ENCODE measurements around the gene UBAC1. TPM values are rescaled to one million over a fixed set of nuclear protein-coding genes. Genes with fewer than 3 reads are reported as not detected.

The UBAC1 gene
- total and polyA plus RNA-seq, 4 donors: 24.1 to 49.9 (median 37.5) TPM

GRCh38 chr9:135990468-135991429 lies 29.6 kb upstream of the UBAC1 start:
- Histone ChIP-seq H3K27ac (ENCODE audit: low read depth in 1 of 2, low read length in 2 of 2) (no peak overlapping the region), H3K9me3 (ENCODE audit: control insufficient read depth, low read length) (no peaks in the 10 kb centered on the region), H3K4me1 (ENCODE audit: control insufficient read depth in 1 of 2, insufficient read depth in 2 of 2, low read length in 2 of 2) (no peaks in the 10 kb centered on the region), H3K4me3 (ENCODE audit: low read length in 2 of 2) (no peak overlapping the region), H3K36me3 (ENCODE audit: control insufficient read depth in 1 of 2, insufficient read depth in 2 of 2, low read length in 1 of 2) (no peaks in the 10 kb centered on the region), H3K27me3 (ENCODE audit: control insufficient read depth in 1 of 2, insufficient read depth in 2 of 2, low read length in 1 of 2) (no peaks in the 10 kb centered on the region)
- 32 to 35% methylated on average over 19 to 21 of the region's 21 CpGs for WGBS, 2 donors
- intact Hi-C loops (cut with DNase I): no loop called here
- DNase-seq (peak in 1 of 2 donors; percentile 86), ATAC-seq (ENCODE audit: low FRiP score) (peak; percentile 44)

GRCh38 chr9:135989722-135990467 lies 28.7 kb upstream of the UBAC1 start:
- ATAC-seq (ENCODE audit: low FRiP score): no peak
- no peaks in the 10 kb centered on the region for H3K4me1 ChIP-seq (ENCODE audit: control insufficient read depth in 1 of 2, insufficient read depth in 2 of 2, low read length in 2 of 2)
- H3K9me3 ChIP-seq (ENCODE audit: control insufficient read depth, low read length): no peaks in the 10 kb centered on the region
- H3K27ac ChIP-seq (ENCODE audit: low read depth in 1 of 2, low read length in 2 of 2): no peak overlapping the region
- DNase-seq: peak in 1 of 2 donors; percentile 66
- no peak overlapping the region for H3K4me3 ChIP-seq (ENCODE audit: low read length in 2 of 2)
- no peaks in the 10 kb centered on the region for H3K27me3 ChIP-seq (ENCODE audit: control insufficient read depth in 1 of 2, insufficient read depth in 2 of 2, low read length in 1 of 2)
- intact Hi-C loops (cut with DNase I): no loop called here
- WGBS, 2 donors: 24 to 26% methylated on average over 32 to 36 of the region's 36 CpGs
- no peaks in the 10 kb centered on the region for H3K36me3 ChIP-seq (ENCODE audit: control insufficient read depth in 1 of 2, insufficient read depth in 2 of 2, low read length in 1 of 2)

DNA sequence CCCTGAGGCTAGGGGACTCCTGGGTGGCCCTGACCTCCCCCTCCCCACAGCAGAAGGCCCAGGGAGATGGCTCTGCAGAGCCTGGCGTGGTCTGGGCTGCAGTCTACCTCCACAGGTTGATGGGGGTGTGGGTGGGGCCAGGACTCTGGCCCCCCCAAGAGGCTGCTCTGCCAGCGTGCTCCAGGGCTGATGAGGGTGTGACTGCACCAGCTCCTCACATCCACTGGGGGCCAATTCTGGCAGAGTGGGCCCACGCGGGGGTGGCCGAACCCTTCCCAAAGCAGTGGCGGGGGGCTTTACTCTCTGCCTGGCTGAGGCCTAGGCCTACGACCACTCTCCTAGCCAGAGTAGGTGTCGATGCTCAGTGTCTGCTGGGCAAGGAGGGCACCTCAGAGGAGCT lies 28.0 kb upstream of the UBAC1 start:
- no peak overlapping the region for H3K27ac ChIP-seq (ENCODE audit: low read depth in 1 of 2, low read length in 2 of 2)
- 89 to 95% methylated on average over 8 of the region's 8 CpGs for WGBS, 2 donors
- H3K36me3 ChIP-seq (ENCODE audit: control insufficient read depth in 1 of 2, insufficient read depth in 2 of 2, low read length in 1 of 2): no peaks in the 10 kb centered on the region
- no peak for ATAC-seq (ENCODE audit: low FRiP score)
- H3K9me3 ChIP-seq (ENCODE audit: control insufficient read depth, low read length): no peaks in the 10 kb centered on the region
- no peaks in the 10 kb centered on the region for H3K4me1 ChIP-seq (ENCODE audit: control insufficient read depth in 1 of 2, insufficient read depth in 2 of 2, low read length in 2 of 2)
- no peak overlapping the region for H3K4me3 ChIP-seq (ENCODE audit: low read length in 2 of 2)
- intact Hi-C loops (cut with DNase I): no loop called here
- DNase-seq: no peak
- no peaks in the 10 kb centered on the region for H3K27me3 ChIP-seq (ENCODE audit: control insufficient read depth in 1 of 2, insufficient read depth in 2 of 2, low read length in 1 of 2)

GRCh38 chr9:135988493-135988892 lies 27.3 kb upstream of the UBAC1 start:
- 93 to 94% methylated on average over 17 of the region's 17 CpGs for WGBS, 2 donors
- Histone ChIP-seq H3K27me3 (ENCODE audit: control insufficient read depth in 1 of 2, insufficient read depth in 2 of 2, low read length in 1 of 2) (no peaks in the 10 kb centered on the region), H3K9me3 (ENCODE audit: control insufficient read depth, low read length) (no peaks in the 10 kb centered on the region), H3K27ac (ENCODE audit: low read depth in 1 of 2, low read length in 2 of 2) (no peak overlapping the region), H3K36me3 (ENCODE audit: control insufficient read depth in 1 of 2, insufficient read depth in 2 of 2, low read length in 1 of 2) (no peaks in the 10 kb centered on the region), H3K4me3 (ENCODE audit: low read length in 2 of 2) (no peak overlapping the region), H3K4me1 (ENCODE audit: control insufficient read depth in 1 of 2, insufficient read depth in 2 of 2, low read length in 2 of 2) (no peaks in the 10 kb centered on the region)
- intact Hi-C loops (cut with DNase I): no loop called here
- no peak for ATAC-seq (ENCODE audit: low FRiP score)
- DNase-seq: no peak

- Histone ChIP-seq H3K4me1 (ENCODE audit: control insufficient read depth in 1 of 2, insufficient read depth in 2 of 2, low read length in 2 of 2) (no peaks in the 10 kb centered on the region), H3K27ac (ENCODE audit: low read depth in 1 of 2, low read length in 2 of 2) (no peak overlapping the region), H3K27me3 (ENCODE audit: control insufficient read depth in 1 of 2, insufficient read depth in 2 of 2, low read length in 1 of 2) (no peaks in the 10 kb centered on the region), H3K36me3 (ENCODE audit: control insufficient read depth in 1 of 2, insufficient read depth in 2 of 2, low read length in 1 of 2) (no peaks in the 10 kb centered on the region), H3K4me3 (ENCODE audit: low read length in 2 of 2) (no peak overlapping the region), H3K9me3 (ENCODE audit: control insufficient read depth, low read length) (no peaks in the 10 kb centered on the region)
- intact Hi-C loops (cut with DNase I): no loop called here
- no peak for ATAC-seq (ENCODE audit: low FRiP score)
- no peak for DNase-seq
- WGBS, 2 donors: 94 to 96% methylated on average over 16 of the region's 16 CpGs
These were observed 26.7 kb upstream of the UBAC1 start for GRCh38 chr9:135987838-135988404.

GRCh38 chr9:135986605-135987004 lies 25.4 kb upstream of the UBAC1 start:
- ATAC-seq (ENCODE audit: low FRiP score): no peak
- no peaks in the 10 kb centered on the region for H3K27me3 ChIP-seq (ENCODE audit: control insufficient read depth in 1 of 2, insufficient read depth in 2 of 2, low read length in 1 of 2)
- no peak for DNase-seq
- intact Hi-C loops (cut with DNase I): no loop called here
- no peaks in the 10 kb centered on the region for H3K9me3 ChIP-seq (ENCODE audit: control insufficient read depth, low read length)
- H3K36me3 ChIP-seq (ENCODE audit: control insufficient read depth in 1 of 2, insufficient read depth in 2 of 2, low read length in 1 of 2): no peaks in the 10 kb centered on the region
- H3K4me1 ChIP-seq (ENCODE audit: control insufficient read depth in 1 of 2, insufficient read depth in 2 of 2, low read length in 2 of 2): no peaks in the 10 kb centered on the region
- no peak overlapping the region for H3K27ac ChIP-seq (ENCODE audit: low read depth in 1 of 2, low read length in 2 of 2)
- no peak overlapping the region for H3K4me3 ChIP-seq (ENCODE audit: low read length in 2 of 2)
- 82 to 83% methylated on average over 14 to 15 of the region's 15 CpGs for WGBS, 2 donors

DNA sequence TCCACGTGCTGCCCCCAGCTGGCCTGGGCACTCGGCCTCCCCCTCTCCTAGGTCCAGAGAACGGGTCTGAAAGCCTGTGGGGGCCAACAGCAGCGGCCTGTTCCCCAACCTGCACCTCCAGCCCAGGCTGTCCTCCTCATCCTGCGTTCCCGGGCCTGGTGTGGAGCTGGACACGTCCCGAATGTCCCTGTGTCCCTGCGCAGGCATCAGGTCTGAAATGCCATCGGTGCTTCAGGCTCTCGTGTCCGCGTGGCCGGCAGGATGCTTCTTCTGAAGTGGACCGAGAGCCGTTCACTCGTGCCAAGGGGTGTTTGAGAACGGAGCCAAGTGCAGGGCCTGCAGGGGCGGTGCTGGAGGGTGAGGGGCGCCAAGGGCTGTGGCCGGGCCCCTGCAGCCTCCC lies 24.7 kb upstream of the UBAC1 start:
- Histone ChIP-seq H3K27ac (ENCODE audit: low read depth in 1 of 2, low read length in 2 of 2) (no peak overlapping the region), H3K9me3 (ENCODE audit: control insufficient read depth, low read length) (no peaks in the 10 kb centered on the region), H3K4me3 (ENCODE audit: low read length in 2 of 2) (no peak overlapping the region), H3K27me3 (ENCODE audit: control insufficient read depth in 1 of 2, insufficient read depth in 2 of 2, low read length in 1 of 2) (no peaks in the 10 kb centered on the region), H3K4me1 (ENCODE audit: control insufficient read depth in 1 of 2, insufficient read depth in 2 of 2, low read length in 2 of 2) (no peaks in the 10 kb centered on the region), H3K36me3 (ENCODE audit: control insufficient read depth in 1 of 2, insufficient read depth in 2 of 2, low read length in 1 of 2) (no peaks in the 10 kb centered on the region)
- DNase-seq (no peak), ATAC-seq (ENCODE audit: low FRiP score) (no peak)
- WGBS, 2 donors: 91 to 94% methylated on average over 21 of the region's 21 CpGs
- intact Hi-C loops (cut with DNase I): no loop called here

DNA sequence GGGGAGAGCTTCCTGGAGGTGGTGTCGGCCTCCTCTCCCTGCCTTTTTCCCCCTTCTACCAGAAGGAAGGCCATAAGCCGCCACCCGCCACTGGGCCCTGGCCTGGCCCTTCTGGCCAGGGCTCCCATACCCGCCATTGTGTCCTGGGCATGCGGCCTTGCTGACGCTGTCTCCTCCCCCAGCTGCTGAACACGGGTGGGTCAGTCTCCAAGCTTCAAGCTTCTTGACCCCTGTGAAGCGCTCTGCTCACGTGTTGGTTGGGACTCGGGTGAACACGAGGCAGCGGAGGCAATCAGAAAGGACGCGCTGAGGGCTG lies 24.2 kb upstream of the UBAC1 start:
- DNase-seq: no peak
- Histone ChIP-seq H3K27me3 (ENCODE audit: control insufficient read depth in 1 of 2, insufficient read depth in 2 of 2, low read length in 1 of 2) (no peaks in the 10 kb centered on the region), H3K9me3 (ENCODE audit: control insufficient read depth, low read length) (no peaks in the 10 kb centered on the region), H3K4me1 (ENCODE audit: control insufficient read depth in 1 of 2, insufficient read depth in 2 of 2, low read length in 2 of 2) (no peaks in the 10 kb centered on the region), H3K36me3 (ENCODE audit: control insufficient read depth in 1 of 2, insufficient read depth in 2 of 2, low read length in 1 of 2) (no peaks in the 10 kb centered on the region), H3K4me3 (ENCODE audit: low read length in 2 of 2) (no peak overlapping the region), H3K27ac (ENCODE audit: low read depth in 1 of 2, low read length in 2 of 2) (no peak overlapping the region)
- WGBS, 2 donors: 93% methylated on average over 11 to 14 of the region's 14 CpGs
- no peak for ATAC-seq (ENCODE audit: low FRiP score)
- intact Hi-C loops (cut with DNase I): no loop called here

Measured in aorta (tissue), 5 donors.